ENCODE results near the gene TTC16.

DNA sequence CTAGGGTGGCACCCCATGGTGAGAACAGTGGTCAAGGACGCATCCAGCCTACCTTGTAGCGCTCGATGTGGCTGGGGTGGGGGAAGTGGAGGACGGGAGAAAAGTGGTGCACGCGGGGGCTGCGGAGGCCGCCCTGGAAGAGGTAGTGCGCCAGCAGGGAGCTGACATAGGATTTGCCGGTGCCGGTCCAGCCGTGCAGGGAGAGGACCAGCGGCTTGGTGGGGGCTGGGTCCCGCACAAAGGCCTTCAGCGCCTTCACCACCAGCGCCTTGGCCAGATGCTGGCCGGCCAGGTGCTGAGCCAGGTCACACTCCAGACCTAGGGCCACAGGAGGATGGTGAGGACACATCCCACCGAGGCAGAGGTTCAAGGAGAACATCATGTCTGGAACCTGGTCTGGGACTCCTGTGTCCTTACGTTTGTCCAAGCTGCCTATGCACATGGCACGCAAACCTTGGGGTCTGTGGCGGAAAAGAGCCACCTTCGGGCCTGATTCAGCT lies 18.4 kb downstream of the TTC16 start:
- TF ChIP-seq CTCF (conservative IDR thresholded peaks at IDR 0.05 in 1 of 2, IDR thresholded peaks at IDR 0.05 in 1 of 2; ENCODE audit: low read depth in 1 of 2, low read length in 2 of 2) (no peak), EZH2 (IDR thresholded peaks at IDR 0.05; ENCODE audit: low read length, missing control alignments) (no peak)

All from fibroblast of lung (primary cell).